Suppressor macrophage treated with lipopolysaccharide for 4 hours (primary cell): Measurements from ENCODE around the gene MCM10.

Source experiments
- DNase-seq: peaks from one replicate; pipeline ENCODE4 v3.0.0-alpha.2; 2020

MCM10 gene

GRCh38 chr10:13167568-13167967, 6.2 kb downstream of the MCM10 start:
- no peak for DNase-seq

- DNase-seq: no peak
Observed at GRCh38 chr10:13168781-13169180, 7.4 kb downstream of the MCM10 start.

GRCh38 chr10:13173616-13174015, 12.3 kb downstream of the MCM10 start:
- DNase-seq: no peak

- DNase-seq: no peak
Observed at GRCh38 chr10:13180788-13181187, 19.4 kb downstream of the MCM10 start.

GRCh38 chr10:13182424-13182823, 21.1 kb downstream of the MCM10 start:
- no peak for DNase-seq

GRCh38 chr10:13183625-13184024, 22.3 kb downstream of the MCM10 start:
- DNase-seq: no peak

- DNase-seq: no peak
Observed at GRCh38 chr10:13184276-13184675, 22.9 kb downstream of the MCM10 start.

DNA sequence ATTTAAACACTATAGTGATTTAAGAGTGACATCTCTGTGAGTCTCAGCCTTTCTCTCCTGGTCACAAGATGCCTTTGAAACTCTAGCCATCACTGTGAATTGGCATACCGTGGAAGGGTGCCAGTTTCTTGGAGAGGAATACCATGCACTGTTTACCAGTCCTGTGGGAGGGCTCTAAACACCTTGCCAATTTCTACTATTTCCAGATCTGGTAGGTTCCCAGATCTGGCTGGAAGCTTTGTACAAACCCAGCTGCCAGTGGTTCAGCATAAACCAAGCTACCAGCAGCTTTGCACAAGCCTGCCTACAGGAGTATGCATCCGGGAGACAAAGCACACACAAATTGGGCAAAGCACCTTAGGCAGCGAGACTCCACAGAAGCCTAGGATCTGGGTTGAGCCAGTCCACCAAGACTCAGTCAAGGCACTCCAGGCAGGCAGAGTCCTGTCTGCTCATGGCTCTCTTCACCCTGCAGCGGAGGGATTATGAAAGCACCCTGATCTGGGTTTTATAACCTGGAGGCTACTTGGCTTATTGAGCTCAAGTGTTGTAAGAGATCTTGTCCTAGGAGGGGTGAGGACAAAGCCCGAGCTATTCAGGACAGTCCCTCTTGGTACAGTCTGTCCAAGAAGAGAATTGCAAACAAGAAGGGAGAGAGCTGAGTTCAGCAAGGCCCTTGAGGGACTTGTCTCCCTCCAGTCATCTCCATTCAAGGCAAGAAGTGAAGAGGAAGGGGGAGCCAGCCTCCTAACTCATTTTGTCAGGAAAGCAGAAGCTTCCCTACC, 23.6 kb downstream of the MCM10 start:
- DNase-seq: no peak

DNA sequence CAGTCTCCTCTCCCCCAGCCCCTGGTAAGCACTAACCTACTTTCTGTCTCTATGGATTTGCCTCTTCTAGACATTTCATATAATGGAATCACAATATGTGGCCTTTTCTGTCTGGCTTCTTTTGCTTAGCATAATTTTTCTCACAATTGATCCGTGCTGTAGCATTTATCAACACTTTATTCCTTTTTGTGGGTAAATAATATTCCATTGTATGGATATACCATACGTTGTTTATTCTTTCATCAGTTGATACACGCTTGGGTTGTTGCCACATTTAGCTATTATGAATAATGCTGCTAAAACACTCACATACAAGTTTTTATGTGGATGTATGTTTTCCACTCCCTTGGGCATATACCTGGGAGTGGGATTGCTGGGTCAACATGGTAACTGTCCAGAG, 25.8 kb downstream of the MCM10 start:
- DNase-seq: no peak

GRCh38 chr10:13188593-13188992, 27.2 kb downstream of the MCM10 start:
- no peak for DNase-seq

GRCh38 chr10:13189961-13190360, 28.6 kb downstream of the MCM10 start:
- no peak for DNase-seq

- DNase-seq: no peak
Observed at GRCh38 chr10:13190816-13191215, 29.5 kb downstream of the MCM10 start.

DNA sequence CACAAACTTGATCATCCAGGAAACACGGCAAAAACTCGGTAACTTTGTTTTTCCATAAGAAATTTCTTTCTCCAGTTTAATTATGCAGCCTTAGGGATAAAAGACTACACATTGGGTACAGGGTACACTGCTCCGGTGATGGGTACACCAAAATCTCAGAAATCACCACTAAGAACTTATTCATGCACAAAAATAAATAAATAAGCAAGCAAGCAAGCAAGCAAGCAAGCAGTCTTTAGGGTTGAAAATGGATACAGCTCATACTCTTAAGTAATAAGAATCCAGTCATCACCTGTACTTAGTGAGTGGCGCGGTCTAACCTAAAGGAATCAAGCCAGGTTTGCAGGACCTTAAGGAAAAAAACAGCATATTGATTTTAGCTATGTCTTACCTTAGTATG, 30.0 kb downstream of the MCM10 start:
- DNase-seq: no peak

GRCh38 chr10:13193637-13194036, 32.3 kb downstream of the MCM10 start:
- DNase-seq: no peak

DNA sequence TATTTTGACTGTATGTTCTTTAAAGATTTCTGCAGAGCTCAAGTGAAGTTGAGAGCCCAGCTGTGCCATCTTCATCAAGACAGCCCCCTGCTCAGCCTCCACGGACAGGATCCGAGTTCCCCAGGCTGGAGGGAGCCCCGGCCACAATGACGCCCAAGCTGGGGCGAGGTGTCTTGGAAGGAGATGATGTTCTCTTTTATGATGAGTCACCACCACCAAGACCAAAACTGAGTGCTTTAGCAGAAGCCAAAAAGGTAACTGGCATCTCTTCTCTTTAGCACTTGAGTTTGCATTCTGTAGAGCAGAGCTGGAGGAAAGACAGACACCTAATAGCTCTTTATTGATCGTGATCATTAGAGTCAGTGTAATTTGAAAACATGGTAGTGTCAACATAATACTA, 33.7 kb downstream of the MCM10 start:
- DNase-seq: no peak

- no peak for DNase-seq
Observed at GRCh38 chr10:13201132-13201531, 39.8 kb downstream of the MCM10 start.

DNA sequence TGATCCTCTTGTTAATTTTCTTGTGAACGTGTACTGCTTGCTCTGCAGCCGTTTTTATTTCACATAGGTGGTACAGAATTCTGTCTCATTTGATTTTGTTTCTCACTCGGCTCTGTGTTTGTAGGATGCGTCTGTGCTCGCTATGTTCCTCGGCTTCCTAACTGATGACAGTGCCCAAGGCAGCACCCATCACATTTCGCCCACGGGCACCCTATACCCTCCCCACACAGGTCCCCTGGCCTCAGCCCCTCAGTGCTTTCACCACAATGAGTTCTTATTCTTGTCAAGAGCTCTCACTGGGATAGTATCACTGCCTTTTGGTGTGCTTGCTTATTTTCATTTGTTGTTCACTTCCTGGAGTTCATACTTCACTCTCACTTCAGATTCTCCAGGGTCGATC, 44.7 kb downstream of the MCM10 start:
- DNase-seq: no peak

DNA sequence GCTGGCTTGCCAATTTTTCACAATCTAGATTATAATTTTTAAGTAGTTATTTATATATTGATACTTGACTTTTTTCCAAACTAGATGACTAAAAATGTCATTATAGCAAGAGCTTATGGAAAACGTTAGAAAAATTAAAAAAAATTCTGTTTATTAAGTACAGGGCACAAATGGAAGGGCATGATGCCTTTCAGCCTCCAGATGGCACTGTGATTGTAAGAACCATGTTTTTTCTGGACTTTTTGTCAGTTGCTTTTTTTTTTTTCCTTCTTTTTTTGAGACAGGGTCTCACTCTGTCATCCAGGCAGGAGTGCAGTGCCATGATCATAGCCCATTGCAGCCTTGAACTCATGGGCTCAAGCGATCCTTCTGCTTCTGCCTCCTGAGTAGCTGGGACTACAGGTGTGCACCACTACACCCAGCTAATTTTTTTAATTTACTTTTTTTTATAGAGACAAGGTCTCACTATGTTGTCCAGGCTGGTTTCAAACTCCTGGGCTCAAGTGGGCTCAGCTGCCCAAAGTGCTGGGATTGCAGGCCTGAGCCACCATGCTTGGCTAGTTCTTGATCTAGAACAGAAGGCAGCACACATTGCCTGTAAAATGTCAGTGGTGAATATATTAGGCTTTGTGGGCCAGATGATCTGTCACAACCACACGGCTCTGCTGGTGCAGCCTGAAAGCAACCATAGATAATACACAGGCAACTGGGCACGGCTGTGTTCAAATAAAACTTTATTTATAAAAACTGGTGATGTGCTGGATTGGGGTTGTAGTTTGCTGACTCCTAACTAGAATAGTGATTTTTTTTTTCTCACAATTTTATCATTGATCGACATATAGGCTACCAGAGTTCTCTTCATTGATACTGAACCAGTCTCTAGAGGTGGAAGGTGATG, 45.4 kb downstream of the MCM10 start:
- DNase-seq: peak; percentile 17

DNA sequence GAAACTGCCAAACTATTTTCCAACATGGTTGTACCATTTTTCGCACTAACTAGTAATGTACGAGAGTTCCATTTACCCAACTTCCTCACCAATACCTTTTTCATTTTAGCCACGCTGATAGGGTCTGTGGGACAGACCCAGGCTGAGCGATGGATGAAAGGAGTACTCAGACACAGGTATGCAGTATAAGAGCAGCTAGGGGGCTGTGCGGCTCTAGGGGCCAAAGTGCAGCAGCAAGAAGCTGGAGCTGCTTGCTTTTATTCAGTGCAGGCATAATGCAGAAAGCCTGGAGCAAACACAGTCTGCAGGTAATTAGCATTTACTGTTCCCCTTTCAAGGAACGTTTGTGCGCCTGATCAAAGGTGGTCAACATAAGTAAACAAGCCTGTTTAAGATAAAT, 51.8 kb downstream of the MCM10 start:
- DNase-seq: no peak

- no peak for DNase-seq
Observed at GRCh38 chr10:13218878-13219277, 57.5 kb downstream of the MCM10 start.

GRCh38 chr10:13219685-13220670, 58.6 kb downstream of the MCM10 start:
- no peak for DNase-seq

GRCh38 chr10:13221572-13221971, 60.2 kb downstream of the MCM10 start:
- DNase-seq: no peak

GRCh38 chr10:13222151-13222550, 60.8 kb downstream of the MCM10 start:
- no peak for DNase-seq
